Hippocampal formation (tissue), 2 donors: ENCODE measurements around the gene MAN1A1.
"Not testable (repeated sequence)": the region's sequence is repeated elsewhere in the genome, so short reads cannot be mapped to it uniquely, and the experiment has no call there.

Experiments used
- DNase-seq, 2 donors: peaks; one replicate each; lab custom pipeline; 2025; lab: John Stamatoyannopoulos, UW

Gene MAN1A1

DNA sequence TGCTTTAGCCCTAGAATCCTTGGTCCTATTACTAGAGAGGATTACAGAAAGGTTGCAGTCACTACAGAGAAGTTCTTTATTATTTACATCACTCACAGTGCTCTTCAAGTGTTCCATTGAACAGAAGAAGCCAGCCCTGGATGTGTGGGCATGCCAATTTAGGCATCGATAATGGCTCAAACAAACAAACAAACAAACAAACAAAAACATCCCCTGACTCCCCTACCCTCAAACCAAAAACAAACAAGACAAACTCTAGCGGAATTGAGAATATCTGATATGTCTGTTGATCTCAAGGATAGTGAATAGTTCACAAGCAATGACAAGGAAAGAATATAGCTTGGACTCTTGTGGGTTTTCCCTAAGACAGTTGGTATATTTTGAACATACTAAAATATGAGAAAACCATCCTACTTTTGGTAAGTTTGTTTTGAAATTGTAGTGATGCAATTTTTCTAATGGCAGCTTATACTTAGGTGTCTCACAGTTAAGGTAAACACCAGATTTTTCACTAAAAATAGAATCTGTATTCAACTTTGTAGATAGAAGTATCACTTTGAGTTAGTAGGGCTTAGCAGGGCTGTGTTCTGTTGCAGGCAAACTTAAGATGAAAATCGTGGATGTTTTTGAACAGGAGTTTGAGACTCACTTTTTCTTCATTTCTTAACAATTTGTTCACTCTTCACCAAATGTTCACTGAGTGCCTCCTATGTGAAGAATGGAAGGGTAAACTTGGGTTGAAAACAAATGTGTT is 178.3 kb downstream of the MAN1A1 start:
- no peak for DNase-seq

DNA sequence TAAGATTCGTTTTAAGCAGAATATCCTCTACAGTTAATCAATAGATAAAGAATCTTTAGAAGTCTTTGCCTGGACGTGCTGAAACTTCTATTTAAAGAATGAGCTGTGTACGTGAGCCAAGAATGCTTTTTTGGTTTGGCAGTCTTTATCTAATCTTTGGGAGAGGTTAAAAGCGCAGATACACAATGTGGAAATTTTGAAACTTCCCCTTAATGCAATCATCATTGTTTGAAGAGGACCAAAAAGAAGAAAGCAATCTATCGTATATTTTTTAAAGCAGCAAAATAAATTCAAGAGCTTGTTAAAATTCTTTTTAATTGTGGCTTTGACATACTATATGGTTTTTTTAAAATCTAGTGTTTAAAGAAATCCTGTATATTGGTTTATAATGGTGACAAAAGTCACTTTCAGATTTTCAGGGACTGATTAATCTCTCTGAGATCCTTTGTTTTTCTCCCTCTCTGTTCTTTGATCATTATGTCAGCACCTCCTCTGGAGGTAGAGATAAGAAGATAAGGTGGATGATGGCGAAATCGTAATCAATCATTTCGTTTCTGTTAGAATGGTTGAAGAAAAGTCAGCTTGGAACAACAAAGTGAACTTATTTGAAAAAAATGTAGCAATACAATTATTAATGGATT is 179.0 kb downstream of the MAN1A1 start:
- DNase-seq: no peak

DNA sequence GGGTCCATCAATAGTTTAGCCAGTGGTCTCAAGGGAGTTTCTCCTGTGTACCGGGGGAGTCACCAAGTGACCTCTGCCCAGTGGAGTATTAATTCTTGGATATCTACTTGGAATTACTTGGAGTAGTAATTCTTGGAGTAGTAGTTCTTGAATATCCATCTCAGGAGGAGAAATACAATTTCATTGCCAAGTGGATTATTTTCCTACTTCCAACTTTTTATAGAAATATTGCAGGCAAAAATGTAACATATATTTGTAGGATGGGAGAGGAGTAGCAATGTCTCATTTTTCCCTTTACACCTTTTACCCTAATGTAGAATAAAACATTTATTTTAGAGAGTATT is 179.5 kb downstream of the MAN1A1 start:
- no peak for DNase-seq

DNA sequence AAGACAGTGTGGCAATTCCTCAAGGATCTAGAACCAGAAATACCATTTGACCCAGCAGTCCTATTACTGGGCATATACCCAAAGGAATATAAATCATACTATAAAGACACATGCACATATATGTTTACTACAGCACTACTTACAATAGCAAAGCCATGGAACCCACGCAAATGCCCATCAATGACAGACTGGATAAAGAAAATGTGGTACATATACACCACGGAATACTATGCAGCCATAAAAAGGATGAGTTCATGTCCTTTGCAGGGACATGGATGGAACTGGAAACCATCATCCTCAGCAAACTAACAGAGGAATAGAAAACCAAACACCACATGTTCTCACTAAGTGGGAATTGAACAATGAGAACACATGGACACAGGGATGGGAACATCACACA is 180.2 kb downstream of the MAN1A1 start:
- not testable (repeated sequence) for DNase-seq

GRCh38 chr6:119166024-119166784 is 183.4 kb downstream of the MAN1A1 start:
- no peak for DNase-seq

GRCh38 chr6:119163006-119163405 is 186.6 kb downstream of the MAN1A1 start:
- DNase-seq: no peak

DNA sequence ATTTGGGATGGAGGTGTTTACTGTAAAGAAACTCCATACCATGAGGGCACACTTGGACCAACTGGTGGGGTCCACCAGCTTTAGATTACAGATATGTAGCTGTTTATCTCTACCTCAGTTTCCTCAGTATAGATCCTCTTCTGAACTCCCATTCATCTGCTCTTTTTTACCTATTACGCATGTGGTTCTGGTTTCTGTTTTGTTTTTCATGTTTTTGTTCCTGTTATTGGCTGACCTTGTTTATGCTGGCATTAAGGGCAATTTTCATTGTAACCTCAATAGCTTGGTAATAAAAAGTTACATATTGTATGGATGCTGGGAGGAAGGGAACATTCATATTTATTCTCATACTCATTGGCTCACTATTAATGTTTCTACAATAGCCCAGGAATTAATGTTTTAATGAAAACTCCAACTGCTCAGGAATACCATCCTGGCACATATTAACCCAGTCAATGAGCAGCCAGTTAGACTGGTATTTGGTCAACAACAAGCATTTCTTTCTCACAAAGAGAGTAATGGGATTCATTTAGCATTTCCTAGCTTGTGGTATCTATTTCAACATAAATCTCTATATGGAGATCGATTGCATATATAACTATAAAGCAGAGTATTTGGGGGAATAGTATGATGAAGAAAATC is 187.3 kb downstream of the MAN1A1 start:
- DNase-seq: no peak

DNA sequence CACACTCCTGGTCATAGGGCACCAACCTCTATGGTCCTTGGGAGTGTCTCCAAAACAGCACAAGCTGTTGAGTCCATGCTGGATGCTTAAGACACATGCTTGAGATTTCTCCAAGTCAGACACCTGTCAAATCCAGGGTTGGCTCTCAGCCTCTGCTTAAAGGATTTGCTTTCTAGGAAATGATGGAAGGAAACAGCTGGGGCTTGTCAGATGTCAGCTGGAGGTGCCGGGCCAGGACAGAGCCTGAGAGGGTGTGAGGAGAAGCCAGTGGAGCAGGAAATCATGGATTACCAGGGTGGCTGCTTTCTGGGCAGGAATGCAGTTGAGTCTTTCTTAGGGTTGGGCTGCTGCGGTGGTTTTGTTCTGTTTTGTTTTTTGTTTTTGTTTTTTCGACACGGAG is 188.1 kb downstream of the MAN1A1 start:
- no peak for DNase-seq

GRCh38 chr6:119160911-119161310 is 188.7 kb downstream of the MAN1A1 start:
- no peak for DNase-seq

DNA sequence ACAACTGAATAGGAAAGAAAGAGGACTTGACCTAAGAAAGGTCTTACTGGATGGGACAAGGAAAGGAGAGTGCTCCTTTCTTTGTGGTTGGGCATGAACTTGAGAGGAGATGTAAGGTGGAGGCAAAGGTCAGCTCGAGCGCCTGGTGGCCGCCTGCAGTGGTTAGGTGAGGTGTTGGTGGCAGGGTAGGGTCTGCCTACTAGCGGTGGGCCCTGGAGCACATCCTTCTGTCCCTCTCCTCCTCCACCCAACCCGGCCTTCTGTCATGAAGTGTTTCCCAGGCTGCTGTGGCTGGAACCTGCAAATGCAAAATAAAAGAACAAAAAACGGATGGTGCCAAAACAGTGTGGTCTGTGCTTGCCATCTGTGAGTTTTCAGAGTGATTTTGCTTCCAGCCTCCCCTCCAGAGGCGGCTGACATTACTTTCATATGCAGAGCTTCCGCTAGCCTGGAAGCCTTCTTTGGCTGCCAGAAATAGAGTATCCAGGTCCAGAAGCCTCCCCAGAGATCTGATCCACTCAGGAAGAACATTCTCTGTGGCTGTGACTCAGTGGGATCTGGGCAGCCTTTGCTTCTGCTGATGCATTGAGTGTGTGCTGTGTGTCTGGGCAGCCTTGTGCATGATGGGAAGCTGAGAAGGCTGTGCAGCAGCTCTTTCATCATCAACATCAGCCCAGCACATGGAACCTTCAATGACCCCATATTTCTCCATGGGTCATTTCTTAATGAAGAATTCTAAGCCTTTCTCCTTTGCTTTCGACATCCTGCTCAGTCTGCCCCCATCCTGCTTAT is 191.3 kb downstream of the MAN1A1 start:
- no peak for DNase-seq

- no peak for DNase-seq
These were observed 192.1 kb downstream of the MAN1A1 start for GRCh38 chr6:119157506-119157815.

DNA sequence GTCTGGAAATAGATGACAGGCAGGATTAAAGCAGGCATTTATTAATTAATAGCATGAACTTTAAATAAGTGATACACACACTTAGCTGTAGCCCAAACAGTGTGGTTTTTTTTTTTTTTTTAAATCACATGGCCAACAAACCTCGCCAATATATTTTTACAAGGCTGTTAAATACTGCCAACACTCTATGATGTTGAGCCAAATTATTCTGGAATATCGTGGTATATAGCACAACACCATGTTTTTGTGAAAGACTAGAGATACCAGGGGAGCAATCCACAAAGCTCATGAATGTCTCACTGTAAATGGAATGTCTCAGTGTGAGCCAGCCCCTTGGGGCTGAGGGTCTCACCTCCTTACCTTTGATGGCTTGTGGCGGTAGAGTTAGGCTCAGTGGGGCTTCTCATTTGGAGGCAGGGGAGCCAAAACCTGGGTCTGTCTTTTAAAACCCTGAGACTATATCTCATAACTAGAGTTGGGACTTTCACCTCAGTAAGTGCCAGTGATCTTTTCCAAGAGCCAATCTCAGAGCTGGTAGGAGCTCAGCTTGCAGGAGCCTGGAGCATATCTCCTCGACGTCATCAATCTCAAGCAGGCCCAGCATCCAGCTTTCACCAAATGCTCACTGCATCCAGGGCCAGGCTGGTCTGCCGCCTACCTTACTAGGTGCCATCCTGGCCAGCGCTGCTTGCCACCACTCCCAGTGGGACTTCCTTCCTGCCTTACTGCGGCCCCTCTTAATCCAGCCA is 192.6 kb downstream of the MAN1A1 start:
- DNase-seq: no peak

- DNase-seq: not testable (repeated sequence)
These were observed 193.5 kb downstream of the MAN1A1 start for GRCh38 chr6:119156082-119156481.

GRCh38 chr6:119152187-119152586 is 197.4 kb downstream of the MAN1A1 start:
- no peak for DNase-seq

DNA sequence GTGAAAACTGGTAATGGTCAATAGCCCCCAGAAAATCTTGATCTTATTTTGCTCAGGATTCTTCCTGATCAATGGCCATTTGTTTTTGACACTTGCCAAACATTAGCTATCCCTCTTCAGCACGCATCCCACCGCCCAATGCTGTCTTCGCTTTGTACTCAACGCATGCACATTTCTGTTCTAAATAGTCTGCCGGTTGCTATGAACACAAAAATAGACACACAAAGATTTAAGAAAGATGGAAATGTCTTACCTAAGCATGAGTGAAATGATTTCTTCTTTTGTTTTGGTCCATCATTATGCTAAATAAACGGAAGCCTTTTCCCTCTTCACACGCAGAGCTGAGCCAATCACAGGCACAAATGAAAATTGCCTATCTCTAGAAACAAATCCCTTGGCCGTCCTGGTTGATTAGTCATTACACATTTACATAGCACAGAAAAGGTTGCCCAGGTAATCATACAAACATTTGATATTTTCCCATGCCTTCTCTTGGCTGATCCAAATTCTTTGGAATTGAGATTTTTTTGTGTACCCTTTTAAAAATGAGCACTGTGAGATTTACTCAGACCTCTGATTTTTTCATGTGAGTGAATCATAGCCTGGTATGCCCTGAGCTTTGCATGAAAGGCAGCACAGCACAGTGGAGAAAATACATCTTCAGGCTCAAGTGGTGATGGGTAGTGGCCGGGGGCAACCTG is 200.6 kb downstream of the MAN1A1 start:
- no peak for DNase-seq

GRCh38 chr6:119148098-119148824 is 201.3 kb downstream of the MAN1A1 start:
- DNase-seq: peak; percentile 29 to 72

DNA sequence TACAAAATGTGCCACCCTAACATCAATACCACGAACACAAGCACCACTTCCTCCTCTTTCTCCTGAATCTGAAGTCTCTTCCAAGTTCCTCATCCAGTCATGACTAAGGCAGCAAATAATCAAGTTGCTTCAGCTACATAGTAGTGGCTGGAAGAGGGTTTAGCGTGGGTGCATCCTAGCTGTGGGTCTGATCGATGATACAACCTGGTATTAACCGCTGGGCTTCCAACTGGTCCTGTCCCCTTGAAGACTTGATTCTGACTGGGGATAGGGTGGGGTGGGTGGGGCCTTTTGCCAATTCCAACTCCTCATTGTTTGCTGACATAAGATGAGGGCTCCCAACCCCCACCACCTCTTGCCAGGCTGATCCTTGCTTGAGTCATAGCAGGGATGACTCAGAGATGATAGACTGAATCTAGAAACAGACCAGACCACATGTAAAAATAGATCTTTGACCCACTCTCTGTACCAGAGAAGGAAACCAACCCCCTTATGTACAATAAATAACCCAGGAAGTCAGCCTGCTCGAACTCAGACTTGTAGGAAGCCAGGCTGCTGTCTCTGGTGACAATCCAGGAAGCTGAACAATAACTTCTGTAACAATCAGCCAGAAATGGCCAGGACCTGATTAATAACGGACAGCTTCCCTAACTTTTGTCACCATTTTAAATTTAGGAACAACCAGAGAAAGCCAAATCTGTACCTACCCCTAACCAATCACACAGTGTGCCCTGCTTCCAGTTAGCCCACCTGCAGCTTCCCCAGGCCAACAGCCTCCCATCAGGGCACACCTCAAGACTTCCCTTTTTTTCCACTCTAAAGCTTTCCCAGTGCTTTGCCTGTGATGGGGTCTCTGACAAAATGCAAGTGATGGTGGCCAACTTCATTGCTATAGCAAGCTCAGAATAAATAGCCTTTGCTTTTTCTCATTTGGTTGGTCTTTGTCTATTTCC is 202.2 kb downstream of the MAN1A1 start:
- DNase-seq: peak in 1 of 2 donors; percentile 31

- no peak for DNase-seq
These were observed 204.4 kb downstream of the MAN1A1 start for GRCh38 chr6:119145111-119145510.

GRCh38 chr6:119142637-119143036 is 206.9 kb downstream of the MAN1A1 start:
- no peak for DNase-seq
